ENCODE data around the gene FOXA1. TPM values are rescaled to one million over a fixed set of nuclear protein-coding genes. Genes with fewer than 3 reads are reported as not detected.

FOXA1 gene
- total RNA-seq, 3 donors from 2014 or later (not counting 1 experiment from before 2014, with no cell fraction given), result not detected

- TF ChIP-seq CTCF (IDR thresholded peaks at IDR 0.05), result no peak
- intact Hi-C loops (cut with micrococcal nuclease), result no loop called here
- Histone ChIP-seq H3K9me3 (ENCODE audit: control insufficient read depth, insufficient read depth, low read length) (no peaks in the 10 kb centered on the region), H3K36me3 (ENCODE audit: control insufficient read depth, insufficient read depth, low read length) (no peaks in the 10 kb centered on the region), H3K27me3 (ENCODE audit: control insufficient read depth, insufficient read depth, low read length) (no peaks in the 10 kb centered on the region), H3K4me1 (ENCODE audit: control insufficient read depth, insufficient read depth, low read length) (no peaks in the 10 kb centered on the region), H3K4me3 (ENCODE audit: low read length) (no peak overlapping the region), H3K27ac (ENCODE audit: low read length) (no peak overlapping the region)
- H3K9me3 Mint-ChIP-seq, result peaks cover 3% of the 10 kb centered on the region in 2 donors
- no peaks in the 10 kb centered on the region for H3K4me1 Mint-ChIP-seq
- WGBS (ENCODE audit: insufficient coverage), result no CpG with 5 or more reads among the region's 1 CpG
- H3K27ac Mint-ChIP-seq, result no peak overlapping the region
- no peak for ATAC-seq
- no peak for DNase-seq
- H3K4me3 Mint-ChIP-seq, result no peak overlapping the region
- no peaks in the 10 kb centered on the region for H3K27me3 Mint-ChIP-seq (ENCODE audit: low read depth in 2 of 2)
- H3K36me3 Mint-ChIP-seq, result no peaks in the 10 kb centered on the region
Observed at GRCh38 chr14:37539992-37540391, 55.1 kb downstream of the FOXA1 start.

Other genes starting within 250 kb of the FOXA1 start
- gene TTC6, start 380 bp upstream of the FOXA1 start, total RNA-seq, result not detected